Measurements from ENCODE around the gene PRSS56. TPM values are rescaled to one million over a fixed set of nuclear protein-coding genes. Genes with fewer than 3 reads are reported as not detected.

PRSS56 gene
- total RNA-seq, 1 donor from 2014 or later: not detected

DNA sequence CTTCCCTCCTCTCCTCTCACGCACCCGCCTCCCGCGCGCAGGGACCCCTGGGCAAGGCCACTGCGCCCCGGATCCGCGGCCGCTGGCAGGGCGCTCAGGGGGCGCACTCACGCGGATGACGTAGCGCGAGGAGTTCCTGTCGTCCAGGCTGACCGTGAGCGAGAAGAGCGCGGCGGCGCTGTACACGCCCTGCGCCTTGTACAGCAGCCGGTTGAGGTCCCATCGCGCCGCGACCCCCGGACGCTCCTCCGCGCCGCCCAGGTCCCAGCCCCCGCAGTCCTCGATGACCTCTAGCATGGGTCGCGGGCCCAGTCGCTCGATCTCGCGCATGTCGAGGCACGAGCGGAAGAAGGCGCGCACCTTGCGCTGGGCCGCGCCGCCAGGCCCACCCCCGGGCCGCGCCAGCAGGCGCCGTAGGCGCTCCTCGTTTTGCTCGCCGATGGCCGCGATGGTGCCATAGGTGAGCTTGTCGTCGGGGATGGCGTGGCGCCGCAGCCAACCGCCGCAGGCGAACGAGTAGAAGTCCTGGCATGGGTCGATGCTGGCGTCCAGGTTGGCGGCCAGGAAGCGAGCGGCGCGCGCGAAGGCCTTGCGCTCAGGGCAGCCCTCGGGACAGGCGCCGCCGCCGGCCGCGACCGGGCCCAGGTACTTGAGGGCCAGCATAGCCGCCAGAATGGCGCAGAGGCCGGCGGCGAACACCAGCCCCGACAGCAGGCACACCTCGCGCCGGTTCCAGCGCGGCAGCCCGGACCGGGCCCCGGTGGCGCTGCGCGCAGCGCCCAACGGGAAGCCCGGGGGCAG is 34.2 kb upstream of the PRSS56 start:
- DNase-seq (ENCODE audit: low spot score in 2 of 2): no peak
- Histone ChIP-seq H3K4me3 (peak overlapping the region in 1 of 2 donors; percentile 10), H3K9me3 (no peaks in the 10 kb centered on the region), H3K27me3 (no peaks in the 10 kb centered on the region), H3K4me1 (no peaks in the 10 kb centered on the region), H3K27ac (no peak overlapping the region), H3K36me3 (no peaks in the 10 kb centered on the region)
- TF ChIP-seq, protein P1, sequence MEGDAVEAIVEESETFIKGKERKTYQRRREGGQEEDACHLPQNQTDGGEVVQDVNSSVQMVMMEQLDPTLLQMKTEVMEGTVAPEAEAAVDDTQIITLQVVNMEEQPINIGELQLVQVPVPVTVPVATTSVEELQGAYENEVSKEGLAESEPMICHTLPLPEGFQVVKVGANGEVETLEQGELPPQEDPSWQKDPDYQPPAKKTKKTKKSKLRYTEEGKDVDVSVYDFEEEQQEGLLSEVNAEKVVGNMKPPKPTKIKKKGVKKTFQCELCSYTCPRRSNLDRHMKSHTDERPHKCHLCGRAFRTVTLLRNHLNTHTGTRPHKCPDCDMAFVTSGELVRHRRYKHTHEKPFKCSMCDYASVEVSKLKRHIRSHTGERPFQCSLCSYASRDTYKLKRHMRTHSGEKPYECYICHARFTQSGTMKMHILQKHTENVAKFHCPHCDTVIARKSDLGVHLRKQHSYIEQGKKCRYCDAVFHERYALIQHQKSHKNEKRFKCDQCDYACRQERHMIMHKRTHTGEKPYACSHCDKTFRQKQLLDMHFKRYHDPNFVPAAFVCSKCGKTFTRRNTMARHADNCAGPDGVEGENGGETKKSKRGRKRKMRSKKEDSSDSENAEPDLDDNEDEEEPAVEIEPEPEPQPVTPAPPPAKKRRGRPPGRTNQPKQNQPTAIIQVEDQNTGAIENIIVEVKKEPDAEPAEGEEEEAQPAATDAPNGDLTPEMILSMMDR (IDR thresholded peaks at IDR 0.05): no peak
- intact Hi-C loops (cut with DNase I): no loop called here

DNA sequence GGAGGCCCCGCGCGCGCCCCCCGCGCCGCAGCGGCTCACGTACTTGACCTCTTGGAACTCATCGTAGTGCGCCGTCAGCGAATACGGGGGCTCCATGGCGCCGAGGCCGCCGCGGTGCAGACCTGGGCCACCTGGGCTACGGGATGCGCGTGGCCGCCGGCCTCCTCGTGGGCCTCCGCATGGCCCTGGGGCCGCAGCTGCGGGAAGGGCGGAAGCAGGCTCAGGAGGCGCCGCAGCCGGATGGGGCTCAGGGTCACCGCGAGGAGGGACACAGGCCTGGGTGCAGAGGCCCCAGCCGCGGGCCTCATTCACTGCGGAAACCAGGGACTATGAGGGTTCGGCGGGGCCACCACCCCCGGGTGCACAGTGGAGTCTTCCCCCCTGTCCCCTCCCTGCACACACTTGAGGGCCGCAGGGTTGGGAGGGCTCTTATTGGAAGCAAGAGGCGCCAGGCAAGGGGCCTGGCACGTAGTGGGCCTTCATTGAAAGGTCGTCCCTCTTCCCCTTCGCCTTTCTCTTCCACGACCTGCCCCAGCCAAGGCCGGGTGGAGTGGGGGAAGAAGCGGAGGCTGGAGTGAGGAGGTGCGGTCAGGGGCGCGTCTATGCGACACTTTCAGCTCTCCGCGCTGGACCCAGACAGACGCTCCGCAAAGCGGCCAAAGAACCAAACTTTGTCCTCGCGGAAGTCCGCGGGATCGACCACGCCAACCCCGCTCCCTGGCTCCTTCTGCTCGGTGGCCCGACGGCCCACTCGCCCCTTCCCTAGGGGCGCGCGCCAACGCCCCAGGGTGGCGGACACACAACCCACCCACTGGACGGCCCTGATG is 33.4 kb upstream of the PRSS56 start:
- no peak for DNase-seq (ENCODE audit: low spot score in 2 of 2)

DNA sequence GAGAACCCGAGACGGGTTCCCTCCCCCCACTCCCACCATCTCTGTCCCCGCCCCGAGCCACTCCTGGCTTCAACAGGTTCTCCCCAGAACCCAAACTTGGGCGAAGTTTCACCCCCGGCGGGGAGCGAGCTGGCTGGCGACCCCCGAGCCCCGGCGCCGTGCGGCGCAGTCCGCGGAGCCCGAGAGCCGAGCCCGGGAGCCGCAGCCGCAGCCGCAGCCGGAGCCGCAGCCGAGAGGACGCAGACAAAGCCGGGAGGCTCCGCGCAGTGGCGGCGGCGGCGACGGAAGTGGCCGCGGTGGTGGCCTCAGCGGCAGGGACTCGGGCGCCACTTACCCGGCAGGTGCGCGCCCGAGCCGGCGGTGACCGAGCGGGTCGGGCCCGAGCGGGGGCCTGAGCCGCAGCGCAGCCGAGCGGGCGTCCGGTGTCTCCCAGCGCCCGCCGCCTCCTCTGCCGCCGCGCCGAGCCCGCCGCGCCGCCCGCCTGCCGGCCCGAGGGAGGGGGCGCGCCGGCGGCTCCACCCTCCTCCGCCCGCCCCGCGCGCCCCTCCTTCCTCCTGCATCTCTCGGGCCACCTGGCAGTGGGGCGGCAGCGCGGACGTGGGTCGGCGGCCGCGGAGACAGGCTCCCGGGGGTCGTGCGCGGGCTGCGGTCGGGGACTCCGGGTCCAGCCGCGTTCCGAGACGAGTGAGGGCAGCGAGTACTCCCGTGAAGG is 32.6 kb upstream of the PRSS56 start, which contains the start of gene ECEL1:
TSS of gene ECEL1 (minus strand) at position 450 of the 712 bp plus-strand sequence. CDS start 1,181 bp downstream, outside the sequence.
- no peaks in the 10 kb centered on the region for H3K9me3 ChIP-seq
- no peaks in the 10 kb centered on the region for H3K4me1 ChIP-seq
- TF ChIP-seq, protein P1 (IDR thresholded peaks at IDR 0.05): no peak
- no peak within 1 kb of the TSS for H3K27ac ChIP-seq
- no peaks in the 10 kb centered on the region for H3K27me3 ChIP-seq
- no peaks in the 10 kb centered on the region for H3K36me3 ChIP-seq
- intact Hi-C loops (cut with DNase I): no loop called here
- H3K4me3 ChIP-seq: peak within 1 kb of the TSS; percentile 10 to 45
- DNase-seq (ENCODE audit: low spot score in 2 of 2): no peak

More for the DNA sequence above, 33.4 kb upstream of the PRSS56 start:
- H3K9me3 ChIP-seq: no peaks in the 10 kb centered on the region
- H3K27me3 ChIP-seq: no peaks in the 10 kb centered on the region
- H3K4me3 ChIP-seq: peak overlapping the region; percentile 10 to 45
- H3K4me1 ChIP-seq: no peaks in the 10 kb centered on the region
- H3K27ac ChIP-seq: no peak overlapping the region
- intact Hi-C loops (cut with DNase I): no loop called here
- no peaks in the 10 kb centered on the region for H3K36me3 ChIP-seq
- TF ChIP-seq, protein P1 (IDR thresholded peaks at IDR 0.05): no peak

DNA sequence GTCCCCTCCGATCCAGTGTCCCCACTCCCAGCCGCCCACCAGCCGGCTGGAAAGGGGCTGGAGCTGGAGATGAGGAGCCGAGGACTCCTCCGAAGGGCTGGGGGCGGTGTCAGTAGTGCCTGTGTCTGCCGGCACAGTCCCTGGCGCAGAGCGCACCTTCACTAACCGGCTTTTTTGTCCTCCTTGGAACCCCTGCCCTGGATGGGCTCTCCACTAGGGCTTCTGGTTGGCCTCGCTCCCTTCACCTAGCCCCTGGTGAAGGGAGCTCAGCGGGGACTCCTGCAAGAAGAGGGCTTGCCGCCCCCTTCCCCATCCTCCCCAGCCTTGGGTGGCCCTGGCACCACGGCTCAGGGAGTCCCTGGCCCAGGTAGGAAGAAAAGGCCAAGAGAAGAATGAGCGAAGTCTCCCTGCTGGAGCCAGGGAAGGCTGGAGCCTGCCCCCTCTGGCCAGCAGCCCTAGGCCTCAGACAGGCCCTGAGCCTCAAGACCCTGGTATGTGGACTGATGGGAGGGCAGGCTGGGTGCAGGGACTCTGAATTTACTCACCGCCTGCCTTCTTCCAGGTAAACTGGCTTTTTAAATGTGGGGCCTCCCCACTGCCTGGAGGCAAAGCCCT is 32.0 kb upstream of the PRSS56 start:
- DNase-seq (ENCODE audit: low spot score in 2 of 2): no peak
- H3K27ac ChIP-seq: no peak overlapping the region
- H3K27me3 ChIP-seq: no peaks in the 10 kb centered on the region
- H3K36me3 ChIP-seq: no peaks in the 10 kb centered on the region
- intact Hi-C loops (cut with DNase I): no loop called here
- H3K4me1 ChIP-seq: no peaks in the 10 kb centered on the region
- no peak overlapping the region for H3K4me3 ChIP-seq
- no peaks in the 10 kb centered on the region for H3K9me3 ChIP-seq
- TF ChIP-seq, protein P1 (IDR thresholded peaks at IDR 0.05): no peak

DNA sequence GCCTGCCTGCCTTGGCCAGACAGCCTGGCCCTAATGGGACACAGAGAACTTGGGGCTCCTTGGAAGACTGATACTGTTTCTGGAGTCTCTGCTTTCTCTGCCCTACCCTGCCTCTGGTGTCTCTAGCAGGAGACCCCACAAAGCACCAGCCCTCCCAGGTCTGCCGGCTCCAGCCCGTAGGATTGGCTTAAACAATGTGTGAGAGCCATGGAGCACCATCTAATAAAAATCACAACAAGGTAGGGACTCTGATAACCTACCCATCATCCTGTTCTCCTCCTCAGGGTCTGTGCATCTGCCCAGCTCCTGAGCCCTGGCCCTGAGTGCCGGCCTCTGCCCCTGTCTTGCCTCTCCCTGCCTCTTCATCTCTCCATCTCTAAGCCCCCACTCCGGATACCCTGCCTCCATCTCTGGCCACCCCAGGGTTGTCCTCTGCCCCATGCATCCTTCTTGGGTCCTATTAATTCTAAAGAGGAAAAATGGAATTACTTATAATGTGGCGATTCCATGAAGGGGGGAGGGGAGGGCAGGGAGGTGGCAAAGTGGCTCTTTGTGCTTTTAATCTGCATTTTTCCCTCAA is 31.4 kb upstream of the PRSS56 start:
- intact Hi-C loops (cut with DNase I): no loop called here
- Histone ChIP-seq H3K4me1 (no peaks in the 10 kb centered on the region), H3K4me3 (no peak overlapping the region), H3K9me3 (no peaks in the 10 kb centered on the region), H3K27me3 (no peaks in the 10 kb centered on the region), H3K36me3 (no peaks in the 10 kb centered on the region), H3K27ac (no peak overlapping the region)
- TF ChIP-seq, protein P1 (IDR thresholded peaks at IDR 0.05): no peak
- DNase-seq (ENCODE audit: low spot score in 2 of 2): no peak

Measured in ascending aorta (tissue), 2 donors.